EH (cell line): Measurements from ENCODE around the gene SF3A1.
A peak's percentile ranks its signal among the peaks of the same experiment; 100 is the strongest.
"Not testable (repeated sequence)": the region's sequence is repeated elsewhere in the genome, so short reads cannot be mapped to it uniquely, and the experiment has no call there.

Source experiments
- DNase-seq: peaks from one replicate; pipeline ENCODE4 v3.0.0-alpha.2; 2015; ENCODE audit warnings: low read depth

Gene SF3A1

GRCh38 chr22:30347255-30347892 is 9.3 kb downstream of the SF3A1 start:
- DNase-seq = no peak

GRCh38 chr22:30344447-30345200 is 12.1 kb downstream of the SF3A1 start:
- no peak for DNase-seq

DNA sequence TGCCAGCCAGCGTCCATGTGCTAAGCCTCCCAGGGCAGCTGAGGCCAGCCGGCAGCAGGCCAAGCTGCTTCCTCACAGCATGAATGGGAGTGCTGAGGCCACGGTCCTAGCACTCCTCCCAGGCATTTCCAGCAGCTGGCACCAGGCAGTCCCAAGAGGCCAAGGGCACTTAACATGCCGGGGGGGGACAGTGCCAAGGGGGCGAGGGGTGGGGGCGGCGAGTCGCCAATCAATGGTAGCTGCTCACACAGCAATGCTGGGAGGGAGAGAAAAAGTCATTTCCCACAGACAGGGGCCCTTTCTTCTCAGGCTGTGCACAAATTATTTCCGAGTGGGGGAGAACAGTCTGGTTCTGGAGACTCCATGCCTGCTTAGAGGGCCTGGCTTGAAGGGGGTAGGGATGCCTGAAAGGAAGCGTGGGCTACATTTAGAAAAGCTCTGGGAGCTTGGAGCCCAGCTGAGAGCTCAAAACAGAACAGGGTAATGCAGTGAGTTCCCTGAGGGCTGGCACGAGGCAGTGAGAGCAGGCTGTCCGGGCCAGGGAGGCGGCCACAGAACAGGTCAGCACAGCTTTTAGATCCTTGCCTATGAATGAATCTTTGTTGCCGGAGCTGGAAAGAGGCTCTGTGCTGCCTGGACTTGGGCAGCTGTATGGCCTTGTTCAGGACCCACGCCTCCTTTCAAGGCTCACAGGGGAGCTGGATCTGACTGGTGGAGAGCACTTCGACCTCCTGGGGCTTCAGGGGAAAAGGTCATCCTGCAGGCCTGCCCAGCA is 15.6 kb downstream of the SF3A1 start:
- no peak for DNase-seq

DNA sequence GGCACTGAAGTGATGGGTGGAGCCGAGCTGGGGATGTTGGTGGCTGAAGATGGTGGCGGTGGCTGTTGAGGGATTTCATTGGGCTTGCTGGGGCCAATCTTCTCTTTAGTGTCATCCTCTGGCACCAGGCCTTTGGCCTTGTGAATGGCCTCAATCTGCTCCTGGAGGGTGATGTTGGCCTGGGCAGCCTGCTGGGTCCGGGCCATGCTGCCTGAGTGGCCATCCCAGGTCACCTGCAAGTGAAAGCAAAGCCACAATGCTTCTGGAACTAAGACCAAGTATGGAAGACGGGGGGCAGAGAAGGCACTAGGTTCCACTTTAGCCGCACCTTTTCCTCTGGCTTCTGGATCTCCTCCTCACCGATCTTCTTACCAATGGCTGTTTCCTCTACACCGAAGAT is 17.9 kb downstream of the SF3A1 start:
- DNase-seq = no peak

- not testable (repeated sequence) for DNase-seq
These were observed 18.4 kb downstream of the SF3A1 start for GRCh38 chr22:30338341-30338740.

GRCh38 chr22:30337461-30337778 is 19.3 kb downstream of the SF3A1 start:
- no peak for DNase-seq

GRCh38 chr22:30336752-30337460 is 19.8 kb downstream of the SF3A1 start:
- DNase-seq = no peak

GRCh38 chr22:30335236-30335635 is 21.5 kb downstream of the SF3A1 start:
- DNase-seq = no peak

DNA sequence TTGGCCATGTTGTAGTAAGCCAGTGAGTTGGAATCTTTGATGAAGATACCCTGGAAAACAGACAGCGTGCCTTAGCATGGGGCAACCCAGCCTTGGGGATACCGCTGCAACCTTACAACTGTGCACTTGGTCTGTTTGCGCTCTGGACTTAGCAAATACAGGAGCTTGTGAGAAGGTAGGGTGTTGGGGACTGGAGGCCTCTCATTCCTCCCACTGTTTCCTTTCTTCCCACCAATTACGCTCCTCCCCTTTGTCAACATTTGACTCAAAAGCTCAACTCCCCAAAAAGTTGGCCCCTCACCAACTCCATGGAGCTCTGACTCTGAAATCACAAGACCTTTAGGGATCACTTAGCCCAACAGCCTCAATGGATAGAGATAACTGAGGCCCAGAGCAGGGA is 22.0 kb downstream of the SF3A1 start:
- no peak for DNase-seq

GRCh38 chr22:30333707-30334087 is 23.0 kb downstream of the SF3A1 start:
- DNase-seq = no peak

- DNase-seq = no peak
These were observed 23.5 kb downstream of the SF3A1 start for GRCh38 chr22:30332994-30333706.

DNA sequence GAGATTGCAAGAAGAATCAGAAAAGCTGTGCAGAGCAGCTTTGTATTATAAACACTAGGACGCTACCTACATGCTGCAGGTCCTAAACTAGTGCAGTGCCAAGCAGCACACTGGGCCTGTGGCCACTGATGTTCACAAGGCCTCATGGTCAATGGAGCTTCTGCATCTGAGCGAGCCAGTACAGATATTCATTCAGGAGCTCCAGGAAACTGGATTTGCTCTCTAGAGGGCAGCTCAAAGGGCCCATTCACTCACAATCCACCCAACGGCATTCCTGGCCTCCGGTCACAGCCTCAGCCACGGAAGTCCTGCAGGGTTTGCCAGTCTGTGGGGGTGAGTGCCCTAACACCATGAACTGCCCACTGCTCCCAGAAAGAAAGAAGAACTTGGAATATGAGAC is 24.1 kb downstream of the SF3A1 start:
- DNase-seq = no peak

DNA sequence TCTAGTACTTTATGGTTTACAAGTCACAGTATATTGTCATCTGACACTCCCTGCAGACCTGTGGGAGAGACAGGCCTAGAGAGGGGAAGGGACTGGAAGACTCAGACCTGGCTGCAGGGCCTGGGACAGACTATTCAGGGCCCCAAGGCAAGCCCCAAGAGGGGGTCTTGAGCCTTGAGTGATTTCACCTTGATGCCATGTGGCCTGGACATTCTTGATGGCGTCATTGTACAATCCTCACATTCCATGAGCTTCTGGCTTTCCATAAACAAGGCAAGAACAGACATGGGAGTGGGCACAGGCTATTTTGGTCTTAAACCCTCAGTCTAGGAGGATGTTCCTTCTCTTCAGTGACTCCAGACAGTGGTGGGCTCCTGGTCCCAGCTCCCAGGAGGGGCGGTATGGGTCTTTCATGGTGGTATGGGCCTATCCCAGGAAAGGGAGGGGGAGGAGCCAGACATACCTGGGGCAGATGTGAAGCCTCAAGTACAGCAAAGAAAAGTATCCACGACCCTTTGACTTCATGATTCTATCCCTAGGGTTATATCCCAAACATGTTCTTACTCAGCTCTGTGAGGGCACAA is 28.1 kb downstream of the SF3A1 start:
- DNase-seq = peak; percentile 67

GRCh38 chr22:30327864-30328345 is 28.8 kb downstream of the SF3A1 start:
- DNase-seq = no peak

DNA sequence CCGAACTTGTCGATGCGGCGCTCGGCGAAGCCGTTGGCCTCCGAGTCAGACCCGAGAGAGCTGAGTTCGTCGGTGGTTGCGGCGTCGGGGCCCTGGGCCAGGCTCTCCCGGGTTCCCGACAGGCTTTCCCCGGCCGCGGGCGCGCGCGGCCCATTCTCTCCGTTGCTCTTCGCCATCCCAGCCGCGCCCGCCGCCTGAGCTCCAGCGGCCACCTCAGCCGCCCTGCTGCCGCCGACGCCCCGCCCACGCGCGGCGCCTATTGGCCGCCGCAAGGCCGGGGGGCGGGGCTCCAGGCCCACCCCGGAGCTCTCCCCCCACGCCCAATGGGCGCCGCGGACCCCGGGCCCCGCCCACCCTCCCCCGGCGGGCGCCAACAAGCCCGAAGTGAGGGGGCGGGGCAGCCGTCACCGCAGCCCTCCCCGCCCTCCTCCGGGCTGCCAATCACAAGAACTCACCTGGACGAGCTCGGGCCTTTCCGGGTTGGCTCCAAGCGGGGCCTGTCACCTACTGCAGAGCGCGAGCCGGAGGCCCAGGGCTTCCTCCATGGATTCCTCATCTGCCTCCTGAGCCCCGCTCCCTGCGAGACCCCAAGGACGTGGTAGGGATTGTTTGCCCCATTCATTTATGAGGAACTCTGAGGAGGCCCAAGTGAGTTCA is 29.9 kb downstream of the SF3A1 start, which contains the start of gene TBC1D10A:
TSS of gene TBC1D10A (minus strand) at position 236 of the 657 bp plus-strand sequence. CDS start at position 176, 60 bp downstream.
- peak; percentile 90 for DNase-seq

DNA sequence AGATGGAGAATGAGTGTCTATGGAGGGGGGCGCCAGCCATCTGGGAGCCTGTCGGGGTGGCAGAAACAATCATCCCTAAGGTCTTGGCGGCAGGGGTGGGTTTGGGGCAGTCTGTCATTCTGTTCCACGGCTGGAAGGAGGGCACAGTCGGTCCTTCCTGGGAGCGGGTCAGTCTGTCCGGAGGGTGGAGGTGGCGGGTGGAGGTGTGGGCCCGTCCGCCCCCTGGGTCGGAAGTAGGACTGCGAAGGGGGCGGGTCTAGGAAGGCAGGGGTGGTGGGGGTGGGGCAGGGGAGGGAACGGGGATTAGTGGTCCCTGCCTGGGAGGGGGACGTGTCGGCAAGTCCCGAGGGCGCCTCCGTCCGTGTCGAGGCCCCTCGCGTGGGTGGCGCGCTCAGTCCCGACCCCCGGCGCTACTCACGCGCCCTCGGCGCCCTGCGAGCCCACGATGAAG is 30.4 kb downstream of the SF3A1 start:
- peak; percentile 43 for DNase-seq

DNA sequence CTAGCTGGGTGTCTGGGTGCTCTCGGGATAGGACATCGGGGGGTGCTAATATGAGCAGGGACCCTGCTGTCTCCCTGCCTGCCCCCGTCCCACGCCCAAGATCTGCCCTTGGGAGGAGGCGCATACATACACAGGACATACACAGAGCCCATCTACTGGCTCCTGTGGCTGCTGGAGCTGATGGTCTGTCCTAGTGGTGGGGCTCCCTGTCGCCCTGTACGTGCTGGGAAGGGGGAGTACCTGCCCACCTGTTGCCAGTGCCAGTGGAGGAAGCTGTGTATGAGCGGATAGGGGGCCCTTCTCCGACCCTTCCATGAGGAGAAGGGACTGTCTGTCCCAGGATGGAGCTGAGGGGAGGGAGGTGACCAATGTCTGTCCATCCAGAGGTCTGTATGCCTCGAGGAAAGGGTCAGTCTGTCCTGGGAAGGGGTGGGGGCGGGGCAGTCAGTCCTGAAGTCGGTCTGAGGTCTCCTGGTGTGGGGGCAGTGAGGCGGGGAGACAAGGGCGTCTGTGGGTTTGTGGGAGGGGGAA is 30.9 kb downstream of the SF3A1 start:
- no peak for DNase-seq

- DNase-seq = peak; percentile 93
These were observed 31.5 kb downstream of the SF3A1 start for GRCh38 chr22:30325065-30325720.

GRCh38 chr22:30324014-30324730 is 32.5 kb downstream of the SF3A1 start:
- DNase-seq = peak; percentile 71
